Ascending aorta (tissue), 2 donors: ENCODE measurements around the gene ARAP3. TPM values are rescaled to one million over a fixed set of nuclear protein-coding genes. Genes with fewer than 3 reads are reported as not detected.

ENCODE experiments used
- DNase-seq, 2 donors: peaks; one replicate each; pipeline ENCODE4 v3.0.0-alpha.2; 2019; ENCODE audit warnings: low spot score in 2 of 2
- H3K27ac ChIP-seq, 2 donors: fragments of 200-600 bp; sonication (generic); one replicate each; pipeline ENCODE4 v1.5.1; 2016 to 2017; ENCODE audit warnings: mild to moderate bottlenecking in 1 of 2
- H3K27me3 ChIP-seq: fragments of 200-600 bp; sonication (generic); one replicate; pipeline ENCODE4 v1.5.1; 2017
- H3K36me3 ChIP-seq, 2 donors: fragments of 200-600 bp; sonication (generic); one replicate each; pipeline ENCODE4 v1.5.1; 2016
- H3K4me1 ChIP-seq, 2 donors: fragments of 200-600 bp; sonication (generic); one replicate each; pipeline ENCODE4 v1.5.1; 2016 to 2017; ENCODE audit warnings: mild to moderate bottlenecking in 1 of 2
- H3K4me3 ChIP-seq, 2 donors: fragments of 200-600 bp; sonication (generic); one replicate each; pipeline ENCODE4 v1.5.1; 2016 to 2017; ENCODE audit warnings: mild to moderate bottlenecking in 1 of 2
- H3K9me3 ChIP-seq, 2 donors: fragments of 200-600 bp; sonication (generic); one replicate each; pipeline ENCODE4 v1.5.1; 2016
- CTCF ChIP-seq, 3 experiments: fragments of 200-600 bp in 2 of 3; fragments of 450-650 bp in 1 of 3; sonication (generic) in 2 of 3; IDR thresholded peaks; one replicate each; pipeline ENCODE4 v1.5.1; 2016 to 2019; ENCODE audit warnings: antibody characterized with exemption in 3 of 3, mild to moderate bottlenecking in 1 of 3, moderate library complexity in 1 of 3
- intact Hi-C: fragments of 100-400 bp; cut with DNase I; formaldehyde crosslinking; loops from one replicate; pipeline ENCODE4 v1.15.1; 2023
- total RNA-seq: library from RNA; depleted of rRNA; stranded (reverse); fragments of >200 nt; gene quantifications from one replicate; pipeline ENCODE4 v1.1.0, GENCODE V29; 2016

The ARAP3 gene
- total RNA-seq, 1 donor from 2014 or later = 55.5 TPM

DNA sequence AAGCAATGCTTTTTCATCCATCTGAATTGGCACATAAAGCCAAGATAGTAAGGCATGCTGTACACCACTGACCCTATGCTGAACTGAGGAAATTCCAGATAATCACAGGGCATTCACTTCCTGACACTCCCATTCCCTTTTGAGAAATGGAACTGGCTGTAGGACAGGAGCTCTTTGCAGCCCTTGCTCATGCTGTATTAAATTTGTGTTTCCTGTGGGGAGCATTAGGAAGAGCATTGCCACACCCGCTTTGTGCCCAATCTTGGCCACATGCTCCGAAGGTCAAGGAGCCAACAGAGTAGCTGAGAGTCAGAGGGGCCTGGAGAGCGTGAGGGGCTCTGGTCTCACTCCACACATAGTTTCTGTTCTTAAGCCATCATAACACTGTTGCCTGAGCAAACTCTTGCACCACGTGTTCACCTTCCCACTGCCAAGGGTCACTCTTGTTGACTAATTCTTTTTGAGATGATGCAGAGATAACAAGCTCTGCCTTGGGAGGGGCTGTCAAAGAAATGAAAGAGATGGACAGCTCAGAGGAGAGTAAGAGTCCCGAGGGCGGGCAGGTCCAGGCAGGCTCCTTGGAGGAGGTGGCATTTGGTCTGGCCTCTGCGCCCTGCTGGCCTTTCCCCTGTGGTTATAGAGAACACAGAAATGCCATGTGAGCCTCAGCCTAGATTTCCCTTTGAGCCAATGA, 31.7 kb upstream of the ARAP3 start:
- no peak overlapping the region for H3K27ac ChIP-seq
- H3K4me1 ChIP-seq = no peaks in the 10 kb centered on the region
- no peaks in the 10 kb centered on the region for H3K9me3 ChIP-seq
- H3K27me3 ChIP-seq = no peaks in the 10 kb centered on the region
- no peak overlapping the region for H3K4me3 ChIP-seq
- TF ChIP-seq CTCF (IDR thresholded peaks at IDR 0.05) = no peak
- H3K36me3 ChIP-seq = no peaks in the 10 kb centered on the region
- intact Hi-C loops = no loop called here
- DNase-seq = no peak

DNA sequence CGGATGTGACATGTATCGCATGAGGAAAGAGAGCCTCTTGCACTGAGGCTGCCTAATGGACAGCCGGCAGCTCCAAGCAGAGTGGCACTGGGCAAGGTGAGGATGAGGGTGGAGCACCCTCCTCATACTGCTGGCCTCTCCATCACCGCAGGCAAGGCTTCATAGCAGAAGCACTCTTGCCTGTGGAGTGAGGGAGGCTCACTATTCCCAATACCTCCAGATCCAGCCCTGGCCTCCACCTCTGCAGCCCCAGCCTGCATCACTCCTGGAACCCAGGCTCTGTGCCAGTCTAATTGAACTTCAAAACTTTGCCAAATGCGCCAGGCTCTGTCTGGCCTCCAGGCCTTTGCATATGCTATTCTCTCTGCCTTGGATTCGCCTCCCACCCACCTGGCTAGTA, 29.7 kb upstream of the ARAP3 start:
- no peaks in the 10 kb centered on the region for H3K9me3 ChIP-seq
- intact Hi-C loops = no loop called here
- H3K27ac ChIP-seq = no peak overlapping the region
- TF ChIP-seq CTCF (IDR thresholded peaks at IDR 0.05) = no peak
- no peaks in the 10 kb centered on the region for H3K27me3 ChIP-seq
- H3K36me3 ChIP-seq = no peaks in the 10 kb centered on the region
- H3K4me1 ChIP-seq = no peaks in the 10 kb centered on the region
- H3K4me3 ChIP-seq = no peak overlapping the region
- DNase-seq = no peak

- no peak for DNase-seq
- Histone ChIP-seq H3K4me3 (no peak overlapping the region), H3K36me3 (no peaks in the 10 kb centered on the region), H3K9me3 (no peaks in the 10 kb centered on the region), H3K27ac (no peak overlapping the region), H3K4me1 (no peaks in the 10 kb centered on the region), H3K27me3 (no peaks in the 10 kb centered on the region)
- intact Hi-C loops = no loop called here
- no peak for TF ChIP-seq CTCF (IDR thresholded peaks at IDR 0.05)
Observed at GRCh38 chr5:141709699-141710267, 27.8 kb upstream of the ARAP3 start.

GRCh38 chr5:141708016-141708415, 26.0 kb upstream of the ARAP3 start:
- no peak for TF ChIP-seq CTCF (IDR thresholded peaks at IDR 0.05)
- no peak for DNase-seq

GRCh38 chr5:141707510-141707909, 25.5 kb upstream of the ARAP3 start:
- Histone ChIP-seq H3K9me3 (no peaks in the 10 kb centered on the region), H3K4me1 (peaks cover 2 to 4% of the 10 kb centered on the region in 2 donors), H3K27ac (no peak overlapping the region), H3K36me3 (no peaks in the 10 kb centered on the region), H3K4me3 (no peak overlapping the region), H3K27me3 (peaks cover 8% of the 10 kb centered on the region)
- no peak for TF ChIP-seq CTCF (IDR thresholded peaks at IDR 0.05)
- intact Hi-C loops = no loop called here
- DNase-seq = no peak

More at GRCh38 chr5:141708016-141708415, 26.0 kb upstream of the ARAP3 start:
- Histone ChIP-seq H3K27ac (no peak overlapping the region), H3K9me3 (no peaks in the 10 kb centered on the region), H3K36me3 (no peaks in the 10 kb centered on the region), H3K4me1 (no peaks in the 10 kb centered on the region), H3K27me3 (peaks cover 8% of the 10 kb centered on the region), H3K4me3 (no peak overlapping the region)
- intact Hi-C loops = no loop called here
